ENCODE results near the gene DAND5.

The DAND5 gene

DNA sequence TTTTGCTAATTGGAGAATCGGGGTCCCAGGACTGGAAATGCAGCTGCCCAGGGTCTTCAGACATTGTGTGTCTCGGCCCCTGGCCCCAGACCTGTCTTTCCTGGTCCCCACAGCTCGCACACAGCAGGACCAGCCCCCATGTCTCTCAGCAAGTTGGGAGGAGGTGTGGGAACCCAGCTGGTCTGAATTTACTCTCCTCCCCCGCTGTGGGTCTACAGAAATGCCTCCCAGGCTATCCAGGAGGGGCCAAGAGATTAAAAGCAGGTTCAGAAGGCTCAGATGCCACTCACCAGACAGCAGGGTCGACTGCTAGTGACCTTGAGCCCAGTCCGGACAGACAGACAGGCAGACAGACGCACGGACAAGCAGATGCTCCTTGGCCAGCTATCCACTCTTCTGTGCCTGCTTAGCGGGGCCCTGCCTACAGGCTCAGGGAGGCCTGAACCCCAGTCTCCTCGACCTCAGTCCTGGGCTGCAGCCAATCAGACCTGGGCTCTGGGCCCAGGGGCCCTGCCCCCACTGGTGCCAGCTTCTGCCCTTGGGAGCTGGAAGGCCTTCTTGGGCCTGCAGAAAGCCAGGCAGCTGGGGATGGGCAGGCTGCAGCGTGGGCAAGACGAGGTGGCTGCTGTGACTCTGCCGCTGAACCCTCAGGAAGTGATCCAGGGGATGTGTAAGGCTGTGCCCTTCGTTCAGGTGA is at the start of gene DAND5:
Gene DAND5, plus strand, starts transcription at position 285 of the 697 bp plus-strand sequence. Its CDS starts 85 bp downstream, at position 370.
- no peak for DNase-seq

DNA sequence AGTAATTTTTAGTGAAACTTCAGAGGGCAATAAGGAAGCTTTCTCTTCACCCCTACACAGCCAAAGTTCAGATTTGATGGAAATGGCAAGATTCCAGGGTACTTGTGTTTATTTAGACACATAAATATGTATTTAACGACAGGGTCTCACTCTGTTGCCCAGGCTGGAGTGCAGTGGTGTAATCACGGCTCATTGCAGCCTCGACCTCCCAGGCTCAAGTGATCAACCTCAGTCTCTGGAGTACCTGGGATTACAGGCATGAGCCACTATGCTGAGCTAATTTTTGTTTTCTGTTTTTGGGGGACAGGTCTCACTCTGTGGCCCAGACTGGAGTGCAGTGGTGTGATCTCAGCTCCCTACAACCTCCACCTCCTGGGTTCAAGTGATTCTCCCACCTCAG is 48.3 kb upstream of the DAND5 start:
- DNase-seq = no peak

DNA sequence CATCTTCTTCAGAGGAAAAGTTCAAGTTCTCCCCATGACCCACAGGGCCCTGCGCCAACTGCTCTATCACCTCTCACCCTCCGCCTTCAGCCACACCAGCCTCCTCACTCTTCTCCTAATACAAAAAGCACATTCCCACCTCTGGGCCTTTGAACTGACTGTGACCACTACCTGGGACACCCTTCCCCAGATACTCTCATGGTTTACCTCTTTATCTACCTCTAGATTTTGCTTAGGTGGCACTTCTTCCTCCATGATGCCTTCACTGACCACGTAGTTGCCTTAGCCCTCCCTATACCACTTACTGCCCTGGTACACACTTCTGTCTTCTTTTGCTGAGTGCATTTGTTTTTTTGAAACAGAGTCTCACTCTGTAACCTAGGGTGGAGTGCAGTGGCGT is 46.4 kb upstream of the DAND5 start:
- DNase-seq = no peak

- DNase-seq = no peak
Observed at GRCh38 chr19:12924621-12925310, 44.6 kb upstream of the DAND5 start.

- no peak for DNase-seq
Observed at GRCh38 chr19:12930002-12930645, 39.3 kb upstream of the DAND5 start.

GRCh38 chr19:12932392-12933286 is 36.7 kb upstream of the DAND5 start:
- DNase-seq = no peak

GRCh38 chr19:12933287-12934072 is 35.9 kb upstream of the DAND5 start, which contains the start of gene FARSA:
FARSA (minus strand) TSS chr19:12933711; CDS start chr19:12933696, 15 bp downstream.
- DNase-seq = peak; percentile 92

DNA sequence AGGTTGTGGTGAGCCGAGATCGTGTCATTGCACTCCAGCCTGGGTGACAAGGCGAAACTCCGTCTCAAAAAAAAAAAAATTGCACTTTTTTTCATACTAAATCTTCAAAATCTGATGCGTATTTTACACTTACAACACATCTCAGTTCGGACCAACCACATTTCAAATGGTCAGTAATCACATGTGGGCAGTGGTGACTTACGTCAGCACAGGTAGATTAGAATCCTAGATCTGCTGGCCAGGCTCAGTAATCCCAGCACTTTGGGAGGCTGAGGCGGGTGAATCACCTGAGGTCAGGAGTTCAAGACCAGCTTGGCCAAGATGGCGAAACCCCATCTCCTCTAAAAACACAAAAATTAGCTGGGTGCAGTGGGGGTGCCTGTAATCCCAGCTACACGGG is 34.3 kb upstream of the DAND5 start:
- no peak for DNase-seq

GRCh38 chr19:12936582-12936981 is 32.8 kb upstream of the DAND5 start:
- no peak for DNase-seq

DNA sequence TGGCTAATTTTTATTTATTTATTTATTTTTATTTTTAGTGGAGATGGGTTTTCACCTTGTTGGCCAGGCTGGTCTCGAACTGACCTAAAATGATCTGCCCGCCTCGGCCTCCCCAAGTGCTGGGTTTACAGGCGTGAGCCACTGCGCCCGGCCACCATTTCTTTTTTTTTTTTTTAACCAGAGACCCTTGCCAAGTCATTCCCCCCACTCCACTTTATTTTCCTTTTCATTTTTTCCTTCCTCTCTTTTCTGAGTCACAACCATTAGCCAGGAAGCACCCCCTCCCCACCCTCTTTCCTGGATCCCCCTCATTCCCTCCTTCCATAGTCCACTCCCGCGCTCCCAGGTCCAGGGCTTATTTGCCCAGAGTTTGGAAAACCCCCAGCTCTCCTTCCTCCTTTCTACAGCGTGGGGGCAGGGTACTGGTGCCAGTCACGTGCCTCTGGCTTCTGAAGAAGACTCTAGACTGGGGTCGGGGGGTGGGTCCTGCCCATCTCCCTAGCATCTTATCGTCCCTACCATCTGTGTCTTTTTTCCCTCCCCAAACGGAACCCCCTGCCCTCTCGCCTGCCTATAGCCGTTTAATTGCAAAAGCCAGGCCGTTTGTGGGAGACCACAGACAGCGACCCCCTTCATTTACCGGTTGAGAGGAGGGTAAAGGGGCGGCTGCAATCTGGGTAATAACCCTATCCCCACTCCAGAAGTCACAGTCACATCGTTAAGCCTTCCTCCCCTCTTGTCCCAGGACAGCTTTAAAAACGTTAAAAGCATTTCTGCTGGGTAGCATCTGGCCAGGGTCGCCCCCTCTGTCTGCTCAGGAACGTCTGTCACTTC is 32.1 kb upstream of the DAND5 start:
- DNase-seq = peak; percentile 24

GRCh38 chr19:12937927-12938778 is 31.2 kb upstream of the DAND5 start, which contains the start of gene CALR:
CALR (plus strand) TSS chr19:12938609; CDS start chr19:12938680, 71 bp downstream.
- peak; percentile 99 for DNase-seq

GRCh38 chr19:12938779-12939601 is 30.4 kb upstream of the DAND5 start:
- no peak for DNase-seq

DNA sequence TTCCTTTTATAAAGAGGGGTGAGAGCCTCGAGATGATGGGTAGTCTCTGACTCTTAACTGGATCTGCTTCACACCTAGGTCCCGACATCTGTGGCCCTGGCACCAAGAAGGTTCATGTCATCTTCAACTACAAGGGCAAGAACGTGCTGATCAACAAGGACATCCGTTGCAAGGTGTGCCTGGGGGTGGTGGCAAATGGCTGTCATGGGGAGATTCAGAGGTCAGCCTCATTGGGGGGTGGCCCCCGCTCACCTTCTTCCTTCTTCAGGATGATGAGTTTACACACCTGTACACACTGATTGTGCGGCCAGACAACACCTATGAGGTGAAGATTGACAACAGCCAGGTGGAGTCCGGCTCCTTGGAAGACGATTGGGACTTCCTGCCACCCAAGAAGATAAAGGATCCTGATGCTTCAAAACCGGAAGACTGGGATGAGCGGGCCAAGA is 29.4 kb upstream of the DAND5 start:
- no peak for DNase-seq

DNA sequence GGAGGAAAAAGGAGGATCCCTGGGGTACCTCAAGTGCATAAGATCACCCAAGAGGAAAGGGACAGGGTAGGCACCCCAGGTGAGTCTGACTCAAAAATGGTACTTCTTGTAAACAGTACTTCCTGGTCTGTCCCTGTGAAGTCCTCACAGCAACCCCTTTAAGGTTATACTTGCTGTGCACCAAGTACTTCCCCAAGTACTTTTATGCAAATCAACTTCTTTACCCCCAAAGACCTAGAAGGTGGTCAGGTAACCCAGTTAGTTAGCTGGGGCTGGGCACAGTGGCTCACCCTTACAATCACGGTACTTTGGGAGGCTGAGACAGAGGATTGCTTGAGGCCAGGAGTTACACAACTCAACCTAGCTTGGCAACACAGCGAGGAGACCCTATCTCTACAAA is 28.5 kb upstream of the DAND5 start:
- no peak for DNase-seq

DNA sequence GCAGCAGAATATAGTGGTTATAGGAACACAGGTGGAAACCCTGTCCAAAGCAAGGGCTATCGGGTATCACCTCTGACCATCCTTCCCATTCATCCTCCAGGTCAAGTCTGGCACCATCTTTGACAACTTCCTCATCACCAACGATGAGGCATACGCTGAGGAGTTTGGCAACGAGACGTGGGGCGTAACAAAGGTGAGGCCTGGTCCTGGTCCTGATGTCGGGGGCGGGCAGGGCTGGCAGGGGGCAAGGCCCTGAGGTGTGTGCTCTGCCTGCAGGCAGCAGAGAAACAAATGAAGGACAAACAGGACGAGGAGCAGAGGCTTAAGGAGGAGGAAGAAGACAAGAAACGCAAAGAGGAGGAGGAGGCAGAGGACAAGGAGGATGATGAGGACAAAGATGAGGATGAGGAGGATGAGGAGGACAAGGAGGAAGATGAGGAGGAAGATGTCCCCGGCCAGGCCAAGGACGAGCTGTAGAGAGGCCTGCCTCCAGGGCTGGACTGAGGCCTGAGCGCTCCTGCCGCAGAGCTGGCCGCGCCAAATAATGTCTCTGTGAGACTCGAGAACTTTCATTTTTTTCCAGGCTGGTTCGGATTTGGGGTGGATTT is 25.8 kb upstream of the DAND5 start:
- DNase-seq = no peak

- no peak for DNase-seq
Observed at GRCh38 chr19:12944104-12944674, 25.2 kb upstream of the DAND5 start.

- peak; percentile 99 for DNase-seq
Observed at GRCh38 chr19:12945479-12946091, 23.8 kb upstream of the DAND5 start, which contains the start of gene RAD23A. RAD23A (plus strand) TSS chr19:12945862; CDS start chr19:12945949, 87 bp downstream.

Data from COR-L47 (cell line).